ENCODE measurements around the gene RANBP10.

- no peak for TF ChIP-seq CTCF (conservative IDR thresholded peaks at IDR 0.05; ENCODE audit: low read length)
- TF ChIP-seq EZH2phosphoT487 (IDR thresholded peaks at IDR 0.05; ENCODE audit: borderline replicate concordance), result no peak
Measured at GRCh38 chr16:67758966-67759365, 47.4 kb downstream of the RANBP10 start.

Measured in Loucy (cell line).